Smooth muscle cell (in vitro differentiated cells): ENCODE data around the gene TNIP1. TPM values are rescaled to one million over a fixed set of nuclear protein-coding genes. Genes with fewer than 3 reads are reported as not detected.

Source experiments
- DNase-seq: peaks from one replicate; lab custom pipeline; 2025; ENCODE audit not compliant: unreplicated experiment; lab: John Stamatoyannopoulos, UW
- H2AFZ ChIP-seq: fragments of 200-600 bp; sonication (generic); 2 replicates; pipeline ENCODE4 v1.6.0; 2016; ENCODE audit warnings: antibody characterized with exemption, low read depth, mild to moderate bottlenecking
- H3F3A ChIP-seq: fragments of 200-600 bp; sonication (generic); 2 replicates; pipeline ENCODE4 v1.6.0; 2017; ENCODE audit warnings: antibody characterized with exemption, low read depth
- H3K27ac ChIP-seq: fragments of 200-600 bp; sonication (generic); 2 replicates; pipeline ENCODE4 v1.5.1; 2016; ENCODE audit warnings: low read depth, mild to moderate bottlenecking
- H3K27me3 ChIP-seq: fragments of 200-600 bp; sonication (generic); 2 replicates; pipeline ENCODE4 v1.6.1; 2016; ENCODE audit warnings: low read depth, mild to moderate bottlenecking
- H3K36me3 ChIP-seq: fragments of 200-600 bp; sonication (generic); 2 replicates; pipeline ENCODE4 v1.5.1; 2016; ENCODE audit warnings: low read depth
- H3K4me1 ChIP-seq: fragments of 200-600 bp; sonication (generic); 2 replicates; pipeline ENCODE4 v1.5.1; 2016; ENCODE audit warnings: low read depth
- H3K4me2 ChIP-seq: fragments of 200-600 bp; sonication (generic); 2 replicates; pipeline ENCODE4 v1.6.0; 2016; ENCODE audit warnings: mild to moderate bottlenecking
- H3K4me3 ChIP-seq: fragments of 200-600 bp; sonication (generic); 2 replicates; pipeline ENCODE4 v1.5.1; 2016; ENCODE audit warnings: mild to moderate bottlenecking
- H3K79me2 ChIP-seq: fragments of 200-600 bp; sonication (generic); 2 replicates; pipeline ENCODE4 v1.6.0; 2016; ENCODE audit warnings: low read depth, mild to moderate bottlenecking
- H3K9ac ChIP-seq: fragments of 200-600 bp; sonication (generic); 2 replicates; pipeline ENCODE4 v1.6.0; 2016; ENCODE audit warnings: low read depth
- H3K9me3 ChIP-seq: fragments of 200-600 bp; sonication (generic); replicated peaks from 2 replicates; pipeline ENCODE4 v1.5.1; 2016; ENCODE audit warnings: low read depth
- H4K20me1 ChIP-seq: fragments of 200-600 bp; sonication (generic); 2 replicates; pipeline ENCODE4 v1.6.0; 2016; ENCODE audit warnings: low read depth
- WGBS: methylation state at CpG from one replicate; pipeline ENCODE4 v1.1.7; 2016; ENCODE audit warnings: low lambda C conversion rate; 5-methylcytosine and 5-hydroxymethylcytosine counted together
- polyA plus RNA-seq: library from polyadenylated mRNA; unstranded; fragments of >200 nt; fragmentation: Nextera tagmentation; extraction: Ambion mirVana; gene quantifications from 2 replicates; pipeline ENCODE4 v1.2.1, GENCODE V29; 2016
- total RNA-seq: library from RNA; depleted of rRNA; stranded (reverse); fragments of >200 nt; gene quantifications from 2 replicates; pipeline ENCODE4 v1.2.3, GENCODE V29; 2014
- TF ChIP-seq, protein P1 (sequence below): fragments of 200-600 bp; sonication (generic); IDR thresholded peaks from 2 replicates; pipeline ENCODE4 v1.5.1; 2017; ENCODE audit warnings: borderline replicate concordance, mild to moderate bottlenecking, antibody characterized with exemption; ENCODE audit not compliant: insufficient read depth, poor library complexity, severe bottlenecking

TNIP1 gene
- total and polyA plus RNA-seq, 2 experiments from 2014 or later, result 51.4 to 73.7 TPM

GRCh38 chr5:151110122-151110681, 29.4 kb upstream of the TNIP1 start:
- Histone ChIP-seq H3K27ac (no peak overlapping the region), H3F3A (no peaks in the 10 kb centered on the region), H3K79me2 (peaks cover 6% of the 10 kb centered on the region), H3K4me1 (no peaks in the 10 kb centered on the region), H3K36me3 (peaks cover 4% of the 10 kb centered on the region), H2AFZ (no peak overlapping the region), H3K9me3 (no peaks in the 10 kb centered on the region), H3K4me2 (no peak overlapping the region), H3K27me3 (no peaks in the 10 kb centered on the region), H3K9ac (no peak overlapping the region), H4K20me1 (peaks cover 51% of the 10 kb centered on the region), H3K4me3 (no peak overlapping the region)
- TF ChIP-seq, protein P1, sequence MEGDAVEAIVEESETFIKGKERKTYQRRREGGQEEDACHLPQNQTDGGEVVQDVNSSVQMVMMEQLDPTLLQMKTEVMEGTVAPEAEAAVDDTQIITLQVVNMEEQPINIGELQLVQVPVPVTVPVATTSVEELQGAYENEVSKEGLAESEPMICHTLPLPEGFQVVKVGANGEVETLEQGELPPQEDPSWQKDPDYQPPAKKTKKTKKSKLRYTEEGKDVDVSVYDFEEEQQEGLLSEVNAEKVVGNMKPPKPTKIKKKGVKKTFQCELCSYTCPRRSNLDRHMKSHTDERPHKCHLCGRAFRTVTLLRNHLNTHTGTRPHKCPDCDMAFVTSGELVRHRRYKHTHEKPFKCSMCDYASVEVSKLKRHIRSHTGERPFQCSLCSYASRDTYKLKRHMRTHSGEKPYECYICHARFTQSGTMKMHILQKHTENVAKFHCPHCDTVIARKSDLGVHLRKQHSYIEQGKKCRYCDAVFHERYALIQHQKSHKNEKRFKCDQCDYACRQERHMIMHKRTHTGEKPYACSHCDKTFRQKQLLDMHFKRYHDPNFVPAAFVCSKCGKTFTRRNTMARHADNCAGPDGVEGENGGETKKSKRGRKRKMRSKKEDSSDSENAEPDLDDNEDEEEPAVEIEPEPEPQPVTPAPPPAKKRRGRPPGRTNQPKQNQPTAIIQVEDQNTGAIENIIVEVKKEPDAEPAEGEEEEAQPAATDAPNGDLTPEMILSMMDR, result no peak
- WGBS, result 93% methylated on average over 11 of the region's 11 CpGs
- DNase-seq, result no peak

DNA sequence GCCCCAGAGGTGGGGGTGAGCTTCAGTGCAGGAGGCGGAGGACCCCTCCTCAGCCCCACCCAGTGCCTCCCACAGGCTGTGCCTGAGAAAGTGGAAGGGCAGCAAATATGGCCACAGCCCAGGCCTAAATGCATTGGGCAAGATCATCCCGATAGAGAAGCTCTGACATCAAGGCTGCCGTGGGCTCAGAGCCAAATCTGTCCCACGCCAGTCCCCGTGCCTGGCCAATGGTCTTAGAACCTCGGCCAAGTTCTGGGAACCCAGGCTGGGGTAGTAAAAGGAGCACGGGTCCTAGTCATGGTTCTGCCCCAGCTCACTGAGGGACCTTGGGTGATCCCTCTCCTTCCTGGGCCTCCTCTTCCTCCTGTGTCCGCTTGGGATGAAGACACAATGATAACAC, 27.7 kb upstream of the TNIP1 start:
- Histone ChIP-seq H3K27me3 (no peaks in the 10 kb centered on the region), H3K4me2 (no peak overlapping the region), H3F3A (no peaks in the 10 kb centered on the region), H3K36me3 (peaks cover 4% of the 10 kb centered on the region), H3K4me1 (no peaks in the 10 kb centered on the region), H4K20me1 (peaks cover 38% of the 10 kb centered on the region), H2AFZ (no peak overlapping the region), H3K9me3 (no peaks in the 10 kb centered on the region), H3K9ac (no peak overlapping the region), H3K27ac (no peak overlapping the region), H3K4me3 (no peak overlapping the region), H3K79me2 (peaks cover 6% of the 10 kb centered on the region)
- WGBS, result 99% methylated on average over 7 of the region's 8 CpGs
- no peak for DNase-seq
- TF ChIP-seq, protein P1, result no peak

DNA sequence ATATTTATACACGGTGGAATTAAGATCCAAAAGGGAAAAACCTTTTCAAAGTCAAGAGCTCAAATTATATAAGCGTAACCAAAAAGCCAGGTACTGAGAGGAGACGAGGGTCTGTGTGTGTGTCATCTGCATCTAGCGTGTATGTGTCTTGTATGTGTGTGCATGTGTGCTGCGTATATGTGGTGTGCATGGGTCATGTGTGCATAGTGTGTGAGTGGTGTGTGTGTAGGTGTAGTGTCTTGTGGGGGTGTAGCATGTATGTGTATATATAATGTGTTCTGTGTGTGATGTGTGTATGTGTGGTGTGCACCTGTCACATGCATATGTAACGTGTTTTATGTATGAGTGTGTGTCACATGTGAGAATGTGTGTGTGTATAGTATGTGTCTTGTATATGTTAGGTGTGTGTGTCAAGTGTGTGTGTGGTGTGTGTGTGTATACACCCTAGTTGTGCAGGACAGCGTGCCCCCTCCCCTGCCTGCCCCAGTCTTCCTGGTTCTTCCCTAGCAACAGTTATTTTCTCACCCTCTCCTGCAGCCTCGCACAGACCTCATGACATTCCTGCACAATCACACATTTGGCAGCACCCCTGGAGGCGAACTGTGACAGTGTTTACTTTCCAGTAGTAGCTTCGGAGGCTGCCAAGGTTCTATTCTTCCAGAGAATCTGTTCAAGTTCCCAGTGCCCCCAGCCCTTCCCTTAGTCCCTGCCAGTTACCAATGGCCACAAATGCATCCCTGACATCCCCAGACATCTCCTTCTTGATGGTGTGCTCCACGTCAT, 27.1 kb upstream of the TNIP1 start:
- H3K9me3 ChIP-seq, result no peaks in the 10 kb centered on the region
- H3K36me3 ChIP-seq, result peaks cover 4% of the 10 kb centered on the region
- DNase-seq, result no peak
- no peaks in the 10 kb centered on the region for H3K4me1 ChIP-seq
- no peaks in the 10 kb centered on the region for H3K27me3 ChIP-seq
- H4K20me1 ChIP-seq, result peaks cover 34% of the 10 kb centered on the region
- 92% methylated on average over 11 of the region's 11 CpGs for WGBS
- no peak overlapping the region for H3K4me2 ChIP-seq
- H3K4me3 ChIP-seq, result no peak overlapping the region
- no peaks in the 10 kb centered on the region for H3F3A ChIP-seq
- peaks cover 6% of the 10 kb centered on the region for H3K79me2 ChIP-seq
- TF ChIP-seq, protein P1, result no peak
- H3K27ac ChIP-seq, result no peak overlapping the region
- no peak overlapping the region for H2AFZ ChIP-seq
- no peak overlapping the region for H3K9ac ChIP-seq
